Panc1 (cell line): ENCODE data around the gene GALNT10.

Experiments used
- CTCF ChIP-seq: fragments of 450-650 bp; IDR thresholded peaks from 2 replicates; pipeline ENCODE4 v1.5.1; 2017; ENCODE audit warnings: mild to moderate bottlenecking
- REST ChIP-seq, 2 experiments: IDR thresholded peaks; 2 replicates each; pipeline ENCODE4 v1.6.1; 2011 to 2012; ENCODE audit warnings: low read depth in 2 of 2, control low read depth in 1 of 2, low read length in 1 of 2, mild to moderate bottlenecking in 1 of 2, moderate library complexity in 1 of 2; ENCODE audit not compliant: insufficient read depth in 1 of 2

GRCh38 chr5:154276261-154276972 lies 85.9 kb downstream of the GALNT10 start:
- TF ChIP-seq REST (IDR thresholded peaks at IDR 0.05; ENCODE audit: insufficient read depth in 1 of 2, low read depth in 2 of 2, low read length in 1 of 2) (no peak), CTCF (no peak)
